ENCODE data around the gene LRP1. TPM values are rescaled to one million over a fixed set of nuclear protein-coding genes. Genes with fewer than 3 reads are reported as not detected.

Gene LRP1
- total and polyA plus RNA-seq, 2 experiments from 2014 or later, result 47.8 to 76.8 TPM

GRCh38 chr12:57134949-57135348 is 6.7 kb downstream of the LRP1 start:
- TF ChIP-seq EZH2phosphoT487 (IDR thresholded peaks at IDR 0.05; ENCODE audit: low read depth, severe bottlenecking, unreplicated experiment) (no peak), EZH2 (IDR thresholded peaks at IDR 0.05; ENCODE audit: borderline replicate concordance) (no peak), CTCF (IDR thresholded peaks at IDR 0.05; ENCODE audit: poor library complexity) (no peak)
- H3K27ac ChIP-seq, result peak overlapping the region; percentile 98
- H3K9me3 ChIP-seq (ENCODE audit: low read depth), result no peaks in the 10 kb centered on the region
- no peak overlapping the region for H3K4me3 ChIP-seq
- H2AFZ ChIP-seq, result no peak overlapping the region
- H3K9me2 ChIP-seq (replicated peaks; ENCODE audit: insufficient read depth), result no peaks in the 10 kb centered on the region
- WGBS (ENCODE audit: low lambda C conversion rate, missing lambda C conversion rate), result 67% methylated on average over 9 of the region's 9 CpGs
- no peaks in the 10 kb centered on the region for H3K36me3 ChIP-seq (replicated peaks; ENCODE audit: insufficient read depth, low read depth)
- DNase-seq (ENCODE audit: low spot score), result no peak
- H3K4me2 ChIP-seq, result peak overlapping the region; percentile 75
- H3K4me1 ChIP-seq (ENCODE audit: insufficient read depth), result peaks cover 79% of the 10 kb centered on the region
- peaks cover 96% of the 10 kb centered on the region for H3K79me2 ChIP-seq
- H4K20me1 ChIP-seq (ENCODE audit: insufficient read depth, poor library complexity, severe bottlenecking), result peaks cover 42% of the 10 kb centered on the region
- H3K27me3 ChIP-seq, result no peaks in the 10 kb centered on the region

GRCh38 chr12:57135527-57136326 is 7.4 kb downstream of the LRP1 start:
- no peak for TF ChIP-seq EZH2 (IDR thresholded peaks at IDR 0.05; ENCODE audit: borderline replicate concordance)
- TF ChIP-seq CTCF (IDR thresholded peaks at IDR 0.05; ENCODE audit: poor library complexity), result no peak
- TF ChIP-seq EZH2phosphoT487 (IDR thresholded peaks at IDR 0.05; ENCODE audit: low read depth, severe bottlenecking, unreplicated experiment), result no peak
- Histone ChIP-seq H3K4me2 (peak overlapping the region; percentile 75), H3K27me3 (no peaks in the 10 kb centered on the region), H3K9me2 (replicated peaks; ENCODE audit: insufficient read depth) (no peaks in the 10 kb centered on the region), H3K9me3 (ENCODE audit: low read depth) (no peaks in the 10 kb centered on the region), H3K79me2 (peaks cover 94% of the 10 kb centered on the region), H3K4me3 (no peak overlapping the region), H3K27ac (peak overlapping the region; percentile 98), H4K20me1 (ENCODE audit: insufficient read depth, poor library complexity, severe bottlenecking) (peaks cover 37% of the 10 kb centered on the region), H3K4me1 (ENCODE audit: insufficient read depth) (peaks cover 71% of the 10 kb centered on the region), H3K36me3 (replicated peaks; ENCODE audit: insufficient read depth, low read depth) (no peaks in the 10 kb centered on the region), H2AFZ (no peak overlapping the region)
- 50% methylated on average over 16 of the region's 18 CpGs for WGBS (ENCODE audit: low lambda C conversion rate, missing lambda C conversion rate)
- peak; percentile 75 for DNase-seq (ENCODE audit: low spot score)

- no peak overlapping the region for H3K4me2 ChIP-seq
- H3K4me3 ChIP-seq, result no peak overlapping the region
- H2AFZ ChIP-seq, result no peak overlapping the region
- H4K20me1 ChIP-seq (ENCODE audit: insufficient read depth, poor library complexity, severe bottlenecking), result peaks cover 13% of the 10 kb centered on the region
- no peaks in the 10 kb centered on the region for H3K36me3 ChIP-seq (replicated peaks; ENCODE audit: insufficient read depth, low read depth)
- H3K79me2 ChIP-seq, result peaks cover 94% of the 10 kb centered on the region
- H3K9me3 ChIP-seq (ENCODE audit: low read depth), result no peaks in the 10 kb centered on the region
- 86% methylated on average over 11 of the region's 13 CpGs for WGBS (ENCODE audit: low lambda C conversion rate, missing lambda C conversion rate)
- H3K27me3 ChIP-seq, result no peaks in the 10 kb centered on the region
- peaks cover 41% of the 10 kb centered on the region for H3K4me1 ChIP-seq (ENCODE audit: insufficient read depth)
- H3K27ac ChIP-seq, result peak overlapping the region; percentile 51
- no peaks in the 10 kb centered on the region for H3K9me2 ChIP-seq (replicated peaks; ENCODE audit: insufficient read depth)
- peak; percentile 60 for DNase-seq (ENCODE audit: low spot score)
- TF ChIP-seq CTCF (IDR thresholded peaks at IDR 0.05; ENCODE audit: poor library complexity) (no peak), EZH2 (IDR thresholded peaks at IDR 0.05; ENCODE audit: borderline replicate concordance) (no peak), EZH2phosphoT487 (IDR thresholded peaks at IDR 0.05; ENCODE audit: low read depth, severe bottlenecking, unreplicated experiment) (no peak)
These were observed 10.4 kb downstream of the LRP1 start for GRCh38 chr12:57138526-57139272.
